Measurements from ENCODE around the gene GRIA3.

Gene GRIA3

DNA sequence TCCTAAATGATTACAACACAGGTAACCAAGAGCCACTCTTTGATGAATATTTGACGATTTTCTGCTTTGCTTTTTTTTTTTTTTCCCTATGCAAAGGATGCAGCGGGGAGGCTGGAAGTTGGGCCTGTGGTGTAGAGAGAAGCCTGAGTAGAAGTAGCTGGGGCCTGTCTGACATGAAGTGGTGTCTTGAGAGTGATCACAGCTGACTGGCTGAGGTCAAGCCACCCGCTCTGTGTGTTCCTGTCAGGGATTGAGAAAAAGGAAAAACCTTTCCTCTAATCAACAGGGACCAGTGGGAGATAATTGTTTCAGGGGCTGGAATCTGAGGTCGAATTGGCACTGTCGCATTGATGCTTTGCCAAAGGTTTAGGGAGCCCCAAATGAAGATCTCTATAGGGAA, 258.7 kb downstream of the GRIA3 start:
- TF ChIP-seq, protein P1, sequence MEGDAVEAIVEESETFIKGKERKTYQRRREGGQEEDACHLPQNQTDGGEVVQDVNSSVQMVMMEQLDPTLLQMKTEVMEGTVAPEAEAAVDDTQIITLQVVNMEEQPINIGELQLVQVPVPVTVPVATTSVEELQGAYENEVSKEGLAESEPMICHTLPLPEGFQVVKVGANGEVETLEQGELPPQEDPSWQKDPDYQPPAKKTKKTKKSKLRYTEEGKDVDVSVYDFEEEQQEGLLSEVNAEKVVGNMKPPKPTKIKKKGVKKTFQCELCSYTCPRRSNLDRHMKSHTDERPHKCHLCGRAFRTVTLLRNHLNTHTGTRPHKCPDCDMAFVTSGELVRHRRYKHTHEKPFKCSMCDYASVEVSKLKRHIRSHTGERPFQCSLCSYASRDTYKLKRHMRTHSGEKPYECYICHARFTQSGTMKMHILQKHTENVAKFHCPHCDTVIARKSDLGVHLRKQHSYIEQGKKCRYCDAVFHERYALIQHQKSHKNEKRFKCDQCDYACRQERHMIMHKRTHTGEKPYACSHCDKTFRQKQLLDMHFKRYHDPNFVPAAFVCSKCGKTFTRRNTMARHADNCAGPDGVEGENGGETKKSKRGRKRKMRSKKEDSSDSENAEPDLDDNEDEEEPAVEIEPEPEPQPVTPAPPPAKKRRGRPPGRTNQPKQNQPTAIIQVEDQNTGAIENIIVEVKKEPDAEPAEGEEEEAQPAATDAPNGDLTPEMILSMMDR (IDR thresholded peaks at IDR 0.05; ENCODE audit: low read depth, low read length, missing control alignments), result no peak
- no peak overlapping the region for H3K4me3 ChIP-seq (replicated peaks; ENCODE audit: low read depth, low read length)
- DNase-seq (ENCODE audit: extremely low read depth, low read depth), result no peak

DNA sequence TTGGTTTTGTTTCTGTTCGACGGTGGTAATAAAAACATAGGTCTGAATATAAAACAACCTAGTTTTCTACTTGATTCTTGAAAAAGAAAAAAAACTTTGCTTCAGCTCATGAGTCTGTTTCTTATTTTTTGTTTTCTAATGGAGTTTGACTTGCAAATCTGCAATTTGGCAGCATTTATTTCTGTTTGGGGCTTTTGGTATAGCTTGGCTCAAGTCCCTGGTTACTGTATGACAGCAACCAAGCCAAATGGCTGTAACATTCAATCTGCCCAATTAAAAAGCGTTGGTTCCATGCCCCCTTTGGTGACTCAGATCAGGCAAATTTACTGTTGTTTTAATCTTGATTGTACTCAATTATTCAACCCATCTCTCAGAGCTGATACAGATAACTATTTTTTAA, 263.4 kb downstream of the GRIA3 start:
- DNase-seq (ENCODE audit: extremely low read depth, low read depth), result no peak
- TF ChIP-seq, protein P1 (IDR thresholded peaks at IDR 0.05; ENCODE audit: low read depth, low read length, missing control alignments), result no peak
- H3K4me3 ChIP-seq (replicated peaks; ENCODE audit: low read depth, low read length), result no peak overlapping the region

DNA sequence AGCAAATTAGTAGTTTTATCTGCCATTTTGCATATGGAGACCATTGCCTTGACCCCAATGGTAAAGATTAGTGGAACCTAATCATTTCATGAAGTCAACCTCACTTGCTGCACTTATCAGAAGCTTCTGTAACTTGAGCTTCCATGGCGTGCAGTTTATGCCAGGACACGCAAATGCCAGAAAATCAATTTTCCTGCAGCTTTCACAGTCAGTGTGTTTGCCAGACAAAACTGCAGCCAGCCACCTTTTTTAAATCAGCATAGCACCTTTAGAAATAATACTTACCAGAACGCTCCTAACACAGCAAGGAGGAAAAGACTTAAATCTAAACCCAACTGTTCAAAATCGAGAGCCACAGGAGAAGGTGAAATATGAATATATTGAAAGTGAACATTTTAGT, 265.3 kb downstream of the GRIA3 start:
- no peak overlapping the region for H3K4me3 ChIP-seq (replicated peaks; ENCODE audit: low read depth, low read length)
- TF ChIP-seq, protein P1 (IDR thresholded peaks at IDR 0.05; ENCODE audit: low read depth, low read length, missing control alignments), result no peak
- DNase-seq (ENCODE audit: extremely low read depth, low read depth), result no peak

DNA sequence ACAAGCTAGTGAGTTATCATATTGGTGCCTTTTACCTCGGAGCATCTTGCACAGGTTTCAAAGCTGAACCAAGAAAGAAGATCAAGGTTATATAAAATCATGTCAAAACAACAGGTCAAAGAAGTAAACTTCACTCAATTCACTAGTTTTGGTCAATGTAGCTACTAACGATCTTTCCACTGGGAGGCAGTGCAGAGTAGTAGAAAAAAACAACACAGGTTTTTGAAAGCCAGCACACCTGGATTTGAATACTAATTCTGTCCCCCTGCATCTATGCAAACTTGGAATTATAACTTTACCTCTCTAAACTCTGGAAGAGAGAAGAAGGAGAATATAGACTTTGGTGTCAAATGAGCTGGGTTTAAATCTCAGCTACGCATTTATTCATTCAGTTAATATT, 266.1 kb downstream of the GRIA3 start:
- no peak overlapping the region for H3K4me3 ChIP-seq (replicated peaks; ENCODE audit: low read depth, low read length)
- DNase-seq (ENCODE audit: extremely low read depth, low read depth), result no peak
- TF ChIP-seq, protein P1 (IDR thresholded peaks at IDR 0.05; ENCODE audit: low read depth, low read length, missing control alignments), result peak; percentile 32

DNA sequence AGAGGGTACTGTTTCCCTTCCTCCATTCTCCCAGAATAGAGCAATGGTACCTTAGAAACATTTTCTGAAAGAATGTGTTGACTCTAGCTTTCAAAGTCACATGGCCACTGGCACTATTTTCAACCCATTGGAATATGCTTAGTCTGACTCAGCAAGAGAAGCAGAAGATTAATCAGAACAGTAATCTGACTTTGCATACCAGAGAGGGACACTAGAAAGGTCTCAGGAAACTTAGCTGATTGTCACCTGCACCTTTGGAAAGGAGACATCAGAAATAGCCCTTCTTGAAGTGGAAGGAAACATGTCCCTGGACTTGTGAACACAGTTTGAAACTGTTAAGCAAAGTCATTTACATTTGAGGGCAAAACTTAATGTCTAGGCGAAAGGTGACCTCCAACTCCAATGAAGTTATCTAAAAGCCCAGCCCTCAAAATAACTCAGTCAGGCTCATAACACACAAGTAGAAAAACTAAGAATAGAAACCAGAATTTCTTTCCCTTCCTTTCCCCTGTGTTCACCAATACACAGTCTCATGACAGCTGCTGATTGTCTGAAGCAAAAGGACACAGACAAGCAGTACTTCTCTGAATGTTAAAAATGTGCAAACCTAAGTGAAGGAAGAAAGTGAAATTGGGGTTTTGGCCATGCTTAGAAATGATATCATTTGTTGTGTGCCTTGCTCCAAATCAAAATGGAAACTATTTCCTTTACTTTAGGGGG, 270.8 kb downstream of the GRIA3 start:
- H3K4me3 ChIP-seq (replicated peaks; ENCODE audit: low read depth, low read length), result no peak overlapping the region
- DNase-seq (ENCODE audit: extremely low read depth, low read depth), result no peak
- TF ChIP-seq, protein P1 (IDR thresholded peaks at IDR 0.05; ENCODE audit: low read depth, low read length, missing control alignments), result no peak

DNA sequence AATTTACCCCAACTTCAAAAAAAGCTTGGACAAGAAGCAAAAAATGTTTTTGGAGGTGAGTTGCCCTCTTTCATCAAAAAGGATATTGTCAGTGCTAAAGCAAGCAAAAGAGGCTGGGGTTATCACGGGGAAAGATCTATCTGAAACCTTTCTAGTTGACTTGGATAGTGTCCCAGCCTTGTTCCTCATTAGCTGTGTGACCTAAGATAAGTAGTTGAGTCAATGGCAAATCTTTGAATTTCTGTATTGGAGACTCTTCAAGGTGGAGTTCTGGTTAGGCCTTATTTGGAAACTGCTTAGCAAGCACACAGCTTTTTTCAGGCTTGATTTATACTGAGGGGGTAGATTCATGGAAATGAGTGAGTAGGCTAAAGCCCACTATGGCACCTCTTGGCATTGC, 271.6 kb downstream of the GRIA3 start:
- TF ChIP-seq, protein P1 (IDR thresholded peaks at IDR 0.05; ENCODE audit: low read depth, low read length, missing control alignments), result no peak
- no peak for DNase-seq (ENCODE audit: extremely low read depth, low read depth)
- H3K4me3 ChIP-seq (replicated peaks; ENCODE audit: low read depth, low read length), result no peak overlapping the region

DNA sequence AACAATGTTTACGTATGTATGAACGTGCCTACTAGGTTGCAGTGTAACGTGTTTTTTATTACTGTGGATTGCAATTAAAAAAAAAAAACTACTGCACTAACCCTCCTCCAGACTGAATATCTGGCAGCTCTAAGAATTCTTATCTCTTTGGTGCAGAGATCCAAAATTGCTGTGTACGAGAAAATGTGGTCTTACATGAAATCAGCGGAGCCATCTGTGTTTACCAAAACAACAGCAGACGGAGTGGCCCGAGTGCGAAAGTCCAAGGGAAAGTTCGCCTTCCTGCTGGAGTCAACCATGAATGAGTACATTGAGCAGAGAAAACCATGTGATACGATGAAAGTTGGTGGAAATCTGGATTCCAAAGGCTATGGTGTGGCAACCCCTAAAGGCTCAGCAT, 280.6 kb downstream of the GRIA3 start:
- no peak for DNase-seq (ENCODE audit: extremely low read depth, low read depth)
- TF ChIP-seq, protein P1 (IDR thresholded peaks at IDR 0.05; ENCODE audit: low read depth, low read length, missing control alignments), result no peak

More for the DNA sequence above, 280.6 kb downstream of the GRIA3 start:
- H3K4me3 ChIP-seq (replicated peaks; ENCODE audit: low read depth, low read length), result no peak overlapping the region

Measured in HFF-Myc (cell line).